ENCODE measurements around the gene FYN.

FYN gene

DNA sequence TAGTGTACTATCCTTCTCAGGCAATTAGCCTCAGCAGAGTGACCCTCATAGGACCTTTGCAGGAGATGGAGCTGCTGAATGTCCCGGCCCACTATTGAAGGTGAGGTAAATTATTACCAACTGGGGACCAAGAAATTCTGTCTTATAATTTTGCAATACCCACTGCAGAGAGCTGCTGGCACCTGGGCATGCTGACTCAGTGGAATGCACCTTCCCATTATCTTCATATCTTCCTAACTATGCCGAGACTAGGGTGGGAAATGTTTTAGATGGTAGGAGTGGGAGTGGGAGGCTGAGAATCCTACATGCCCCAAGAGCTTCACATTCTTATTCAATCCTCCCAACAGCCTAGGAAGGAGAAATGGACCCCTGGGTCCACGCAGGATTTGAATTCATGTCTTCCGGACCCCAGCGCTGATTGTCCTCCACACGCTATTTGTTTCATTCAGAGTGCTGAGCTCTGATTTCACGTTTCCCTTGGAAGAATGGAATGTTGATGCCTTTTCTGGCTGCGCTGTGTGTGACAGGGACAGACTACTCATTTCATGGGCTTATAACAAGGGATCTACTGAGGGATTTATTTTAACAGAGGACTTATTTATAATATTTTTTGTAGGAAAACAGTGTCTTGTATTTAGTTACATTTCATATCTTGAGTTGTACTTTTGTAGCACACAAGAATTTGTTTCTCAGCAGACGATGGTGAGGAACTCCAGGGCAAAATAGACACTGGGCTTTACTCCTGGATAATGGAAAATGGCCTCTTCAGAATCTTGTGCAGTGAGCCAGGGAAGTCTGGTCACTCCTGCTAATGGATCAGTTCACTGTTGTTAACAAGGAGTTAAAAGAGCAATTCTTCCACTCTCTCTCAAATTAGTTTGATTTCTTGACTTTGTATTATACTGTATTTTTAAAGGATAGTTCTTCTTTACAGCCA is 66.4 kb downstream of the FYN start:
- no peak for DNase-seq (ENCODE audit: low spot score)

DNA sequence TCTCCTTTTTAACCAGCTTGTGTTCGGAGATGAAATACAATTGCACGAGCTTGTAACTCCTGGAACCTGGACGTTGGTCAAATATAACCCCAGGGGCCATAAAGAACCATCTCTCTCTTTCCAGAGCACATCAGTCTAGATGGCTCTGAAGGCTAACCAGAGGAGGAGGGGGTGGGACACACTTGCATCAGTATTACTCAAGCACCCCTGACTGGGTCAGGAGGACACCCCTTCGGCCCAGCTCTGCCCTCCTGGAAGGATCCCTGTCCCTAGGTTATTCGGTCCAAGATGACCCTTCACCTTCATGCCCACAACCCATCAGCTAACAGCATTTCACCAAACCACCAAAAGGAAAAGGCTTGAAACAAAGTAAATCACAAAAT is 67.1 kb downstream of the FYN start:
- DNase-seq (ENCODE audit: low spot score), result no peak

DNA sequence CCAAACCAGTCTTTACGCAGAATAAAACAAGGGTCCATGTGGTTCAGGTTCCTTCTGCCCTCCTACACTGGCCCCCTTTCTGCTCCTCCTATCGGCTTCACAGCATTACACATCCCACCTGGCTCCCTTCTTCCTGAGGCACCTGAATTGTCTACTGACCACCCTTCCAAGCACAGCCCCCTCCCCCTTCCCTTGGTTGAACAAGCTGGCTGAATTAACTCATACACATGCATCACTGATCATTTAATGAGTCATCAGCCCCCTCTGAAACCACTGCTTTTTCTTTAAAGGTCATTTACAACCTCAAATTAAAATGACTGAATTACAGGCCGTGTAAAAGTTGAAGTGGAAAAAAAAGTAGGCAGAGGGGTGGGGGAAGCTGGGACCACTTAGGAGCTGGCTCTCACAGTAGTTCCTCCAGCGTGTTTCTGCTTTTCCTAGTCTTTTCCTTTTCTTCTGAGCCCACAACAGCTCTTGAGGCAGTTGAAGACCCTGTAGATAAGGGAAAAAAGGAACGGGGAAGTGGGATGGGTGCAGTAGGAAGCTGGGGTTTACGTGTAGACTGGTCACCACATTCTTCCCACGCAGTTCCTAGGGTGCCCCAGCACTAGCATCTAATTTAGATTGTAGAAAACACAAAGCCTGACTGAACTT is 67.6 kb downstream of the FYN start:
- no peak for DNase-seq (ENCODE audit: low spot score)

DNA sequence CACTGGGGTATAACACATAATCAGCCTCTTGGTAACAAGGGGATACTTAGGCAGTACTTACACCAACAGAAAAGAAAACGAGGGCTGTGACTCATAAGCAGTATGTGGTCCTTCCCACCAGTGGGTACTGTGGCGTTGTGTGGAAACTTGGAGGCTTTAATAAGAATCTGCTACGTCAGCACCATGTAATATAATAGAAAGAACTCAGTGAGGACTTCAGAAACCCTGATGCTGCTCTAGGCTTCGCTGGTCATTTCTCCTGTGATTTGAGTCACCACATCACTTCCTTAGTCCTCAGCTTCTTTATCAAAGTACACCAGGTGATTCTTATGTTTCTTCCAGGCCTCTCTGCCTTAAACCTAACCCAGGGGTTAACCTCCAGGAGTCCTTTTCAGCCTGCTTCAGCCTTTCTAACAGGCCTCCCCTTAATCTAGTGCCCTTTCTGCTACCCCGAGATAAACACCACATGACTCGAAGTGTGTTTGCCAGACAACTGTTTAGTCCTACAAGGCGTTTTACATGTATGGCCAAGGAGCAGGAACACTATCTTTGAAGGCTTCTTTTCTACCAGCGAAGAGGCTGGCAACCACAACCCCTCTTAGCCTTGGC is 68.5 kb downstream of the FYN start:
- DNase-seq (ENCODE audit: low spot score), result no peak

DNA sequence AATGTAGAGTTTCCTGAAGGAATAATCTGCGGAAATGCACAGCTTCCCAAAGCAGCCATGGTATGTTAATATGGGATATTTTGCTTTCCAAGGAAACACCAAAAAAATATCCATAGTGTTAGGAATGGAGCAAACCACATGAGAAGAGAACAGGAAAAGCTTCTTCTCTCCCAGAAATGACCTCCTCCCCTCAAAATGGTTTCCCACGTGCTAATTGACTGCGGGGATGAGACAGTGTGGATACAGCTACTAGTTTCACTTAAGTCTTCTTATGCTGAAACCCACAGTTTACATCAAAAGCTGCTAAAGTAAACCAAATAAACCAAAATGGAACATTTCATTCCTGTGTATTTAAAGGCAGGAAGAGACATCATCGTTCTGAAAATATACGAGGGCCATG is 69.4 kb downstream of the FYN start:
- no peak for DNase-seq (ENCODE audit: low spot score)

DNA sequence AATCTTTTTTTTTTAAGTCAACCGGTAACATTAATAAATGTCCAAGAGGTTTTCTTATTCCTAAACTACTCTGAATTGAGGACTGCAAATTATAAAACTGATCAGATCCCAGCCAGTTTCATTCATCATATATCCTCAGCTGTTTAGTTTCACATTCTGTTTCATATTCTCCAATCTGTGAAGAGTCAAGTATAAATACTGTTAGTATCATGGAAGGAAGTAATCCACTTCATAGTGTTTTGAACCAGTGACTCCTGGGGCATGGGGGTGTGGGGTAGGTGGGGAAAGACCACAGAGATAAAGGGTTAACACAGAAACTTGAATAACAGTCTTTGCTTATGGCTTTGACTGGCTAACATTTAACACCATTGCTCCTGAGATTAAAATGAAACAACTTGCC is 69.9 kb downstream of the FYN start:
- DNase-seq (ENCODE audit: low spot score), result no peak

DNA sequence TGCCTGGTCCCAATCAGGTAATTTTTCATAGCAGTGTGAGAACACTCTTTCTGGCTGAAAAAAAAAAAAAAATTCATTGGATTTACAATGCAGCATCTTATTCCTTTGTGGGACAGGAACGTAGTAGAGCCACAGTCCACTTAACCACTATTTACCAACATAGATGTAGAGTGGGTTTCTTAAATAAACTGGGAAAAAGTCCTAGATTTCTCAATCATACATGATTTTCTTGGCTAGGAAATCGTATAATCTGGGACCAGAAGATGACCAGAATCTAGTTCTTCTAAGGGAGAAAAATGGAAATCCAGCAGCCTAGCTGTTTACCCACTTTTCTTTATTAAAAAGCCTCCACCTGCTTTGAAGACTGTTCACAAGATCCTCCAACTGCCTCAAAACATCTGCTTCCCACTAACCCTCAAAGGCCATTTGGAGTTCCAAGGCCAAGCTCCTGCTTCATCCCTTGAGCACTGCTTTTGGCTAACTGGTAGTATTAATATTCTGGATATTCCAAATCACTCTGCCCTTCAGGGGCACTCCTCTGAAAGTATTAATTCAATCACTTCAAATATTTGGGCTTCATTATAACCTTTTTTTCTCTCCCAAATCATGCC is 70.4 kb downstream of the FYN start:
- DNase-seq (ENCODE audit: low spot score), result no peak

DNA sequence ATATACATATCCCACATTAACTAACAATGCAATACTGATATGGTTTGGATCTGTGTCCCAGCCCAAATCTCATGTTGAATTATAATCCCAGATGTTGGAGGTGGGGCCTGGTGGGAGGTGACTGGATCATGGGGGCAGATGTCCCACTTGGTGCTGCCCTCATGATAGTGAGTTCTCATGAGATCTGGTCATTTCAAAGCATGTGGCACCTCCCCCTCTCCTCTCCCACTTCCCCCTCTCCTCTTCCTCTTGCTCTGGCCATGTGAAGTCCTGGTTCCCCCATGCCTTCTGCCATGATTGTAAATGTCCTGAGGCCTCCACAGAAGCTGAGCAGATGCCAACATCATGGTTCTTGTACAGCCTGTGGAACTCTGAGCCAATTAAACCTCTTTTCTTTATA is 71.2 kb downstream of the FYN start:
- no peak for DNase-seq (ENCODE audit: low spot score)

DNA sequence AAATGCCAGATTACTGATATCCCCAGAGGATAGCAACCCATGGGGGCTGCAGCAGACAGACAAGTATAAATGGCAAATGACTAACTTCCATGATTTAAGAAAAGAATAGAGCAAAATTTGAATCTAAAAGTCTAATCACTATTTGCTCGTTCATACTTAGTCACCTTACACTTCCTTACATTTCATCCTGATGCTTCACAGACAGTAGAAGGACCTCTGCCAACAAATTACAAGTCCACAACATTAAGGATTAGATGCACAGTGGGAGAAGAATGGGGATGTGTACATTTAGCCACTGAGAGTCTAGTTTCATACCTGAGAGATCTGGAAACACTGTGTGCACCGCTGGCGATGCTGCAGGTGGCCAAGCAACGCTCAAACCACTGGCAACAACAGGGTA is 72.4 kb downstream of the FYN start:
- DNase-seq (ENCODE audit: low spot score), result no peak

DNA sequence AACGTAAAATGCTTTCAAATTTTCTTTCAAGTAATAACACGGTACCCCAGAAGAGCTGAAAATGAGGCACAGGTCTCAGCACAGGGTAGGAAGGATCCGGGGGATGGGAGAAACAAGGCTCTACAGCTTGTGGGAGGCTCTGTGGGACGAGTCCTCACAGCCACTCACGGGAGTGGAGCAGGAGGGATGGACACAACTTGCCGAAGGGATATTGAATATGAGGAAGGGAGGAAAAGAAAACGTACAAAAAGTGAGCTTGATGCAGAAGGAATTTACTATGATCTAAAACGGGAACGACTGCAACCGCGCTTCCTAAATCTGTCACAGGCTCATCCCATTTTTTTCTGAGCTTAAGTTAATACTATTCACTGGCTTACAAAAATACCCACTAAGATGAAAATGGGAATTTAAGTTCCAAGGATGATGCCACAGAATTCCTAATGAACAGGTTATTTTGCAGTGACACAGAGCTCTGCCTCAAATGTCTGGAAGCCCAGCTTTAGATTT is 72.9 kb downstream of the FYN start:
- no peak for DNase-seq (ENCODE audit: low spot score)

DNA sequence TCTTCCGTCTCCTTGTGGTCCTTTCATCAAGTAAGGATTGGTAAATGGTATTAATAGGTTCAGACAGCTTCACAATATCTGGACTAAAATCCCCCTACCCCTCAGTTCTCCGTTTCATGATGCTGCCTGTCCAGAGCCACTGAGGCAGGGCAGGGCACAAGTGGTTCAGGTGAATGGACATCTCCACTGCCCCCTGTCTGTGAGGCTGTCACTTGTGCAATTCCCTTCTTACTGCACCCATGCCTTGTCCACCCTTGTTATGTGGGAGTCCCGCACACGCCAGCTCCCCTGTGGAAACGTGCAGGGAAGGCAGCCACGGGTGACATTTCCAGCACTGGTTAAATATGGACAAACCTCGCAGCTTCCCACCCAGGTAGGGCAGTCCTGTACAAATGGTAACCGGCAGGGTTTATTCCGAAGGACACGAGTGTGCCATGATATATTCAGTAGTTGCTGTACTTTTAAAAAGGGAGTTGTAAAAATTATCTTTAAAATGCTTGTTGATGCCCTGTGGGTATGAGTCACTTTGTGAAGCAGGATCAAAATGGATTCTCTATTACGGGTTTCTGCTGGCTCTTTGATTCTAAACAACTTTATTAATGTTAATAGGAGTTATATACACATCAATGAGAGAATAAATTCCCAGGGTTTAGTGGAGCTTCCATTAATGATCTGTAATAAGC is 73.5 kb downstream of the FYN start:
- DNase-seq (ENCODE audit: low spot score), result no peak

DNA sequence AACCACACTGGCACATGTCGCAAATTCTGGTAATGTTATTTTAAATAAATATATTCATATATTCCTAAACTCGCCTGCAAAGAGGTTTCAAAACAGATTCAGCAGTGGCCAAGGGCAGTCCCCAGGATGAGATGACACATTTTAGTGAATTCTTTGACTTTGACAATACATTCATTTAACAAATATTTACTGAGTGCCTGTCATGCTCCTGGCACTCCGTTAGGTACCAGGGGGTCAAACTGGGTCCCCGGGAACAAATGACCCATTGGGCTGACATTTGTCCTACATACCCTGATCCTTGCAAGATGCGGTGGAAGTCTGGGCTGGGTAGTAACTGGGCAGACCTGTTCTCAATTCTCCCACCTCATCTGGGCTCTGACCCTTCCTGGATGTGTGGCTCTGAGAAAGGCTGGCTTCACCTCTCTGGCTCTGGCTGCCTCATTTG is 74.9 kb downstream of the FYN start:
- DNase-seq (ENCODE audit: low spot score), result no peak

DNA sequence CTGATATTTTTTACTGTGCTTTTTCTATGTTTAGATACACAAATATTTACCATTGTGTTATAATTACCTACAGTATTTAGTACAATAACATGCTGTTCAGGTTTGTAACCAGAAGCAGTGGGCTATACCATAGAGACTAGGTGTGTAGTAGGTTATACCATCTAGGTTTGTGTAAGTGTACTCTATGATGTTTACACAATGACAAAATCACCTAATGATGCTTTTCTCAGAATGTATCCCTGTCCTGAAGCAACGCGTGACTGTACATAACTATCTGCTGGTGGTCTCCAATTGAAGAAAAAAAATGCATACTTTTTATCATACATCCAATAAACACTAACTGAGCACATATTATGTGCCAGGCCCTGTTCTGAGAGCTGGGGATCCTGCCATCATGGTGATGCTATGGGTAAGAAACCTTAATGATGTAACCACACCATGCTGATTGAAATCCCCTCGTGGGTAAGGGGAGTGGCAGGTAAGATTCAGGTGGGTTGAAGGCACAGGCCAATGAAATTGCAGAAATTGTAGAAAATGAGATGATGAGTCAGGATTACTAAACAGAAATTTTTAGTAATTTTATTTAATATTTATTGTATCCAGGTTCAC is 76.8 kb downstream of the FYN start:
- DNase-seq (ENCODE audit: low spot score), result no peak

DNA sequence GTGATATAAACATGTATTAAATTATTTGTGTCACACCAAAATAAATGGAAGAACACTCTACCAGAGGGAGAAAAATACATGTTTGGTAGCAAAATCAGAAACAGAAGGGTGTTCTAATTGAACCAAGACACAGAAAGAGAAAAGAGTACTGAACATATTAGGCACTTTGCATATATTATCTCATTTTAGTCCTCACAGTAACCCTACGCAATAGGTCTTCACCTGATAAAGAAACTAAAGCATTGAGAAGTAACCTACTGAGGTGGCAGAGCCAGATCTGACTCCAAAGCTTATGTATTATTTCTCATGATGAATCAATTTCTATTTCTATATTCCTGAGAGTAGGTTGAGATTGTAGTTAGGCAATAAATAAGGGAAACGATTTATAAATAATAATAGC is 77.7 kb downstream of the FYN start:
- no peak for DNase-seq (ENCODE audit: low spot score)

DNA sequence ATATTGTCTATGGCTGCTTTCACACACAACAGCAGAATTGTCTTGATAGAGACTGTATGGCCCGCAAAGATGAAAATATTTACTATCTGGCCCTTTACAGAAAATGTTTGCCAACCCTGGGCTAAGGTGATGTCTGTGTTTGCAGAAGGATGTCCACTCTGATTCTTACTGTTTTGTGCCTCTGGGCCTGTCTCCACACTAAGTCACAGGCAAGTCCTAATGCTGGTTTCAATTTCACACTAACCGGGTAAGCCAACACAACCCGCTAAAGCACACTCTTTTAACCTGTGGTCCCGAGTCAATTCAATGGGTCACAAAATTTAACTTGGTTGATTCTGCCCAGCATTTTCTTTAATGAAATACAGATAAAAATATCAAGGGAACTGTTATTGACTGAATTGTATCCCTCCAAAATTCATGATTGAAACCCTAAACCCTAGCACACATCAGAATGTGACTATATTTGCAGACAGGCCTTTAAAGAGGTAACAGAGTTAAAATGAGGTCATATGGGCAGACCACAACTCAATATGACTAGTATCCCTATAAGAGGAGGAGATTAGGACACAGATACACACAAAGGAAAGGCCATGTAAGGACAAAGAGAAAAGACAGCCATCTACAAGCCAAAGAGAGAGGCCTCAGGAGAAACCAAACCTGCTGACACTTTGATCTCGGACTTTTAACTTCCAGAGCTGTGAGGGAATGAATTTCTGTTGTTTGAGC is 78.4 kb downstream of the FYN start:
- DNase-seq (ENCODE audit: low spot score), result no peak

DNA sequence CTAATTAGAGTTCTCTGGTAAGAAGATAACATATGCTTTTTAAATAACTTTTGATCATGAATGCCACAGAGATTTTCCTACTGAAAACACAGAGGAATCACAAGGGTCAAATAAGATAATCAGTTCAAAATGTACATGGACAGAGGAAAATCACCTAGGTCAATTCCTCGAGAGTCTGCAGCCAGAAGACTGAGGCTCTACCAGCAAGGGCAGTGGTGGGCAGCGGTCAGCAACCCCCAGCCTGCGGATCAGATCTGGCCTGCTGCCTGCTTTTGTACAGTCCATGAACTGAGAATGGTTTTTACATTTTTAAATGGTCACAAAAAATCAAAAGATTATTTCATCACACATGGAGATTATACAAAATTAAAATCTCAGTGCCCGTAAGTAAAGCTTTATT is 79.0 kb downstream of the FYN start:
- DNase-seq (ENCODE audit: low spot score), result no peak

DNA sequence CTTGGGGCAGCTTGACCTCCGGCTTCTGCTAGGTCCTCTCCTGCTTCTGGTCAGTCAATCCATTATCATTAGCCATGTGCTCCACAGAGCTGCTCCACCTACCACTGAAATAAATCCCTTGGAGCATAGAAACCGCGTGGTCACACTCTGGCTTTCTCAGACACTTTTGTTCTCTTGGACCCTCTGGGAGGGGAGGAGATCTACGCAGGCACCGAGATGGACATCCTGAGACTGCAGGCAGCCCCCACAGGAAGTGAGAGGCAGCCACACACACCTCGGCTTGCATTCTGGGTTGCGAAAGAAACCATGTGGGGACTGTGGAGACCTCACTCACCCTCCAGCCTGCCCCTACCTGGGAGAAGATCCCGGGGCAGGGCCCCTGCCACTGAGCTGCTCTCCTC is 79.5 kb downstream of the FYN start:
- DNase-seq (ENCODE audit: low spot score), result no peak

DNA sequence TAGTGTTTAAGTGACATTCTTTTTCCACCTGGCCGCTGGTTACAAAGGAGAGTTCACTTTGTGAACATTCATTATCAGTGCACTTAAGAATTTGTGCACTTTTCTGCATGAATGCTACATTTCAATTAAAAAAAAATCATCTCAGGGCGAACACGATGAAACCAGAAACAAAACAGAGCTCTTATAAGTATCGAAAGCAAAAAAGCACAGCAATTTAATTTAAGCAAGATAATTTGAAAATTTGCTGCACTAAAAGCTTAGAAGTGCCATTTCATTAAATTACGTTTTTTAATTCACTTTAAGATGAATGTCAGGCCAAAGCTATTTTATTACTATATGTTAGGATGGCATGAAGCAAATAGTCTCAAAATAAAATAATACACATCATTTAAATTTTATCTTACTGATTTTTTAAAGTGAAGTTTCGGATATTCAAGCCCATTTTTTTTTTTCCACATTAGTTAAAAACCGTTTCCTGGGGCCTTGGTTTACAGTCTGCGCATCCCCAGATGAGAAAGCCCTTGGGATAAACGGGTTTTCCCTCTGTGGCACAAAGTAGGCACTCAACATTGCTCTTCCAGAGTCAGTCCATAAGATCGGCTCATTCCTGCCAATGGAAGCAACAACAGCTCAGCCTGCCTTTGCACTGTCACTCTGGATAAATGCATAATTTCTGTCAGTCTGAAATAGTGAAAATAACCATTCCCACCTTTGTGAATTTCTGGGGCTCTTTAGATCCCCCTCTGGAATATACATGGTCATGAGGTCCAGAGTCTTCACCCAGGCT is 80.1 kb downstream of the FYN start:
- DNase-seq (ENCODE audit: low spot score), result no peak

DNA sequence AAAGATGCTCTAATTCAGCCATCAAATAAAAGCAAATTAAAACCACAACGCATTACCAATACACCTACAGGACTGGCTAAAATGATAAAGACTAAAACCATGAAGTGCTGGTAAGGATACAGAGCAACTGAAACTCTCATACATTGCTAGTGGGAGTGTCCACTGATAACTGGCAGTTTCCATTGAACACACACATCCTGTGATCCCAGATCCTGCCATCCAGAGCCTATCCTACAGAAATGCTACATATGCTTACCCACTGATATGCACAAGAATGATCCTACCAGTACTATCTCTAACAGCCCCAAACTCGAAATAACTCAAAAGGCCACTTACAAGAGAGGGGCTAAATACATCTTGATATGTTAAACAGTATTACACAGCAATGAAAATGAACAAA is 81.0 kb downstream of the FYN start:
- DNase-seq (ENCODE audit: low spot score), result no peak

DNA sequence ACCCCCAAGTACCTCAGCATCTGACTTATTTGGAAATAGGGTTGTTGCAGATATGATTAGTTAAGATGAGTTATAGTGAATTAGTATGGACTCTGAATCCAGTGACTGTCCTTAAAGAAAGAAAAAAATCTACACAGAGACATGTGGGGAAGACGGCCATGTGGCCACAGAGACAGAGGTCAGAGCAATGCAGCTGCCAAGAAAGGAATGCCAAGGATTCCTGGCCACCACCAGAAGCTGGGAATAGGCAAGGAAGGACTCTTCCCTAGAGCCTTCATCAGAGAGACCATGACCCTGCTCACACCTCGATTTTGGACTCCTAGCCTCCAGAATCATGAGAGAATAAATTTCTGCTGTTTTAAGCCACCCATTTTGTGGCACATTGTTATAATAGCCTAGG is 81.8 kb downstream of the FYN start:
- no peak for DNase-seq (ENCODE audit: low spot score)

Data from ecto neural progenitor cell (in vitro differentiated cells).